Activated CD8-positive, alpha-beta memory T cell treated with anti-CD3 and anti-CD28 coated beads, Interleukin-2, amount 50 U/mL, for 24 hours (primary cell): Measurements from ENCODE around the gene THOC6.

Experiments used
- DNase-seq: peaks from one replicate; pipeline ENCODE4 v3.0.0-alpha.2; 2020; ENCODE audit errors: extremely low read depth

Gene THOC6

DNA sequence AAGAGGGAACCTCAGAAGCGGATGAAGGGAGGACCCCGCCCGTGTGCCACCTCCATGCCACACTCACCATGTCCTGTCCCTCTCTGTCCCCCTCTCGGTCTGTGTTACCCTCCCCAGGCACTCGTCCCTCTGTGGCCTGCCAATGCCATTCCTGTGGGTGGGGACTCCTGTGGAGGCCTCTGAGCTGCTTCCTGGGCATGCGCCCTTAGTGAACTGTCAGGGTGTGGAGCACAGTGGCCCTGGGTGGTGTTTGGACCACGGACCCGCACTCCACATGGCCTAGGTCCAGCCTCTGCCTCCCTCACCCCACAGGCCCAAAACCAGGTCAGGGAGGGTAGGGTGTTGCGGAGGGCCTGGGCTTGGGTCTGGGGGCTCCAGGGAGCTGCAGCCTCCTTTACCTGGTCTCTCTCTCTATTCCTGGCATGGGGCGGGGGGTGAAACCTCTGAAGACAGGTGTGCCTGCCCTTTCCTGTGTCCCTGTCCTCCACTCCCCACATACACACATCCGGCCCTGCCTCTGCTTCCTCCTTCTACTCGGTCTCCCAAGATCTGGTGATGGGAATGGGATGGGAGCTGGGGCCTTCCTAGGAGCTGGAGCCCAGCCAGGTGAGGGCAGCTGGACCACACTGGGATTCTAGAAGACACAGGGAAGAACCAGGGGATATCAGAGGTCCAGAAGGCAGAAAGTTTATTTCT lies 32.1 kb upstream of the THOC6 start:
- no peak for DNase-seq

DNA sequence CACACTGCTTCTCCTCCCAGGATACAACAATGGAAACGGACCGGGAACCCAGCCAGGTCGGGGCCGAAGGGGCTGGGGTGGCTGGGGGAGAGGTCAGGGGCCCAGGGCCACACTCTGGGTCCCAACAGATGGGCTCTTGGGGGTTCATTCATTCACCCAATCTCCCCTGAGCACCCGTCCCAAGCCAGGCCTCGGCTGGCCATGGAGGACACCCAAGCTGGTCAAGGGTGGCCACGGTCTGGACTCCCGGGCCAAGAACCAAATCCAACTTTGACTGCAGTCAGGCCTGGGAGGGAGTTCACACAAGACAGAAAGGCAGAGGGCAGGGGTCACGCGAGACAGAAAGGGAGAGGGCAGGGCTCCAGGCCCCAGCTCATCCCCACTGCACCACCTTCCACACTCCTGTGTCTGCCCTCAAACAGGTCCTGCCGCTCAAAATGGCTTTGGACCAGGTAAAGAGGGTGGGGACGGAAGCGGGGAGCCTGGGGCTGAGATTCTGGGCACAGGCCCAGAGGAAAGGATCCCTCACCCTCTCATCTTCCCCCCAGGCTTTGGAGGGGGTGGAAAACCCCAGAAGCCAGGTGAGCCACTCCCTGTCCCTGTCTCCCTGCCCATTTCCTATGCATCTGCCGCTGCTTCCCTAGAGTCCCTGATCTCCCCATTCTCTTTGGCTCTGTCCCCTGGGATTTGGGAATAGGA lies 31.3 kb upstream of the THOC6 start:
- no peak for DNase-seq

DNA sequence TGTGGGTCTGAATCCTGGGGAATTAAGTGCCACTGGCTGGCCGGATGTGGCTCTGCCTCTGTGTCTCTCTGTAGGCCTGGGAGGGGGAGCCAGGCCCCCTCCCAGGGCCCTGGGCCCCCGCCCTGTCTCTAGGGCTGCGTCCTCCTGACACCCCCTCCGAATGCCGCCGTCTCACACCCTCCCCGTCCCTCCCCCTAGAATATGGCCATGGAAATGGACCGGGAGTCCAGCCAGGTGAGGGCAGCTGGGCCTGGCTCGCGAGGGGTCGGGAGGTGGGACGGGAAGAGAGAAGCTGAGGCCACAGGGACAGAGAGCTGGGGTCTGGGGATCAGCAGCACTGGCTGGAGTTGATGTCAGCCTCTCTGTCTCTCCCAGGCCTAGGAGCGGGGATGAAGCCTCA lies 27.5 kb upstream of the THOC6 start:
- no peak for DNase-seq

DNA sequence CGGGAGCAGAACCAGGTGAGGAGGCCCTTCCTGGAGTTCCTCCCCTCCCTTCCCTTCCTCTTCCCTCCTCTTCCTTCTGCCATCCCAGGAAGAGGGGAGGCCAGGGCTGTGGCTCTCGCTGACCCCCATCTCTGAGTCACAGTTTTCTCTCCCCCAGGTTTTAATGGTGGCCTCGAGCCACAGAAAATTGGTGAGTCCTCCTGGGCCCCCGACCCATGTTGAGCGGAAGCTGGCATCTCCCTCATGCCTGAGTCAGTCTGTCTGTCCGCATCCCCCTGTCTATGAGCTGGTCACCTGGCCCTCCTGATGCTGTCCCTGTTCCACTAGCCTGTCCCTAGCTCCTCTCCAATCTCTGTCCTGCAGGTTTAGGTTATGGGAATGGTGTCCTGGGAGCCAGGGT lies 23.9 kb upstream of the THOC6 start:
- DNase-seq: no peak

DNA sequence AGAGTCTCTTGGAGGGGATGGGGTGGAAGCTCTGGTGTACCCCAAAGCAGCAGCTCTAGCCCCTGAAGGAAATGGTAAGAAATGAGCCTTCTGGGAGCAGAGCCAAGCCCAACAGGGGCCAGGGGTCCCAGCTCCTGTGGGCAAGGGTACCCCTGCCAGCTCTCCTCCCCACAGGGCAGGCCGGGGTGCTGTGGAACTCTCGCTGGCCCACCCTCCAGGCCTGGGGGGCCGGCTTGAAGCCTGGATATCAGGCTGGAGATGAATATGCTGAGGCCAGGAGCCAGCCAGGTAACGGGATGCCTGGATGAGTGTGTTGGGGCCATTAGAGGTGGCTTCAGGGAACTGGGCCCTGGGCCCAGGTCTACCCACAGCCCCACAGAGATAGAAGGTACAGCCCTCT lies 23.3 kb upstream of the THOC6 start:
- DNase-seq: no peak

DNA sequence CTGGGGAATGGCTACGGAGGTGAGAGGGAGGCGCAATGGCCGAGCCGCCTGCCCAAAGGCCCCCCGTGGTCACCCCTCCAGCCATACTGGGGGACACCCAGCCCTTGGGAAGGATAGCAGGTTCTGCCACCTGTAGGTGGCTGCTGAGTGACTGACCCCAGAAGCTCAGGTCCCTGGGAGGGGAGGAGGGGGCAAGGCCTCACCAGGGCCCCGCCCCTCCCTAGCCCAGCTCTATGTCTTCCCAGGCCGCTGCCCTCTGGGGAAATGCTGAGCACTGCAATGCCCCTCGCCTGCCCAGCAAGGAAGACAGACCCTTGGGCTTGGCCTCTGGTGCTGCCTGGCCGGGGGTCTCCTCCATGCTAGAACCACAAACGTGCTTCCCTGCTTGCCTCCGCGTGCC lies 22.5 kb upstream of the THOC6 start:
- DNase-seq: no peak

DNA sequence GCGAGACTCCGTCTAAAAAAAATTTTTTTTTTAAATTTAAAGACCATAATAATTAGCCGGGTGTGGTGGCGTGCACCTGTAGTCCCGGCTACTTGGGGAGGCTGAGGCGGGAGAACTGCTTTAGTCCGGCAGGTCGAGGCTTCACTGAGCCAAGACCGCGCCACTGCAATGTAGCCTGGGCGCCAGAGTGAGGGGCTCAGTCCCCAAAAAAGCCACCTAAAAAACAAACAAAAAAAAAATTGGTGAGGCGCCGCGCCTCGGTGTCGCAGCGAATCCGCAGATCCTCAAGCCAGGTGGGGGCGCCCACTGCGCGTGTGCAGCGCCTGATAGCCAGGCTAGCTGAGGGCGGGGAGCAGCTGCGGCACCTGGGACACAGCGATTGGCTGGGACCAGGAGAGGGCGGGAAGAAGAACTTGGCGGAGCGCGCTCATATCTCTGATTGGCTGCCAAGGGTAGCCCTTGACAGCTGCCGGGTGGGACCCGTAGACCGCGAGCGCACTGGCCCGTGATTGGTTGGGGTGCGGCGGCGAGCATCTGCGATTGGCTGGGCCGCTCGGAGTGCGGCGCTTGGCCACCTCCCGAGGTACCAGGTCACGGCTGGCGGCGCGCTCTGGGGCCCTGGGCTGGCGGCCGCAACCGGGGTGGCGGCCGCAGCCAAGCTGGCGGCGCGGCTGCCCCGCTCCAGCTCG lies 20.1 kb upstream of the THOC6 start:
- peak; percentile 93 for DNase-seq

DNA sequence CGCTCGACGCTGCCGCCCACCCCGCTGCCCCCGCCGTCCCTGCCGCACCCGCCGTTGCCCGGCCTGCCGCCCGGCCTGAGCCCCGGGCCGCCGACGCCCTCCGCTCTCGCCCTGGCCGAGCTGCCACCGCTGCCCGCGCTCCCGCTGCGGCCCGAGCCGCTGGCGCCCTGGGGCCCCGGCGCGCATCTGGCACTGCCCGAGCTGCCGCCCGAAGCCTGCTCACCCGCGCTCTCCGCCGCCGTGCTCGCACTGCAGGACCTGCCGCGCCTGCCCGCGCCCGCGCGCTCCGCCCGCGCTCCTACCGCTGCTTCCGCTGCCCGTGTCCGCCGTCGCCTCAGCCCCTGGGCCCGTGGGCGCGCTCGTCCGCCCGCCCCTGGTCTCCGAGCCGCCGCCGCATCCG lies 19.5 kb upstream of the THOC6 start:
- no peak for DNase-seq

DNA sequence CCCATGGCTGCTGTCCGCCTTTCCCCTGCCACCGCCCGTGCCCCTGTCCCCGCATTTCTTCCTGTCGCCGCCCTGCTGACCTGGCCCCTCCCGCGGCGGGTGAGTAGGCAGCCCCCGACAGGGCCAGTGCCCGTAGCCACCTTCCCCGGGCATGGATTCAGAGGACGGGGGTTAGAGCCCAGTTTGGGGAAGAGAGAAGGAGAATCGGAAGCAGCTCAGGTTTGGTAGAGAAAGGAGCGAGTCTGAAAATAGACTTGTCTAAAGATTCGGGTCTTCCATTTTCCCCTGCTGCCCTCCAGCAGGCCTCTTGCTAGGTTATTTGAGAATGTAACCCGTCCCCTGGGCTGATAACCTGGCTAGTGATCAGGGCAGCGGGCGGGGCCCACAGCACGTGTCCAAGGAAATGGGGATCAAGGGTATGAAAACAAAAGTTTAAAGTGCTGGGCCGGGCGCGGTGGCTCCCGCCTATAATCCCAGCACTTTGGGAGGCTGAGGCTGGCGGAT lies 19.0 kb upstream of the THOC6 start:
- no peak for DNase-seq

DNA sequence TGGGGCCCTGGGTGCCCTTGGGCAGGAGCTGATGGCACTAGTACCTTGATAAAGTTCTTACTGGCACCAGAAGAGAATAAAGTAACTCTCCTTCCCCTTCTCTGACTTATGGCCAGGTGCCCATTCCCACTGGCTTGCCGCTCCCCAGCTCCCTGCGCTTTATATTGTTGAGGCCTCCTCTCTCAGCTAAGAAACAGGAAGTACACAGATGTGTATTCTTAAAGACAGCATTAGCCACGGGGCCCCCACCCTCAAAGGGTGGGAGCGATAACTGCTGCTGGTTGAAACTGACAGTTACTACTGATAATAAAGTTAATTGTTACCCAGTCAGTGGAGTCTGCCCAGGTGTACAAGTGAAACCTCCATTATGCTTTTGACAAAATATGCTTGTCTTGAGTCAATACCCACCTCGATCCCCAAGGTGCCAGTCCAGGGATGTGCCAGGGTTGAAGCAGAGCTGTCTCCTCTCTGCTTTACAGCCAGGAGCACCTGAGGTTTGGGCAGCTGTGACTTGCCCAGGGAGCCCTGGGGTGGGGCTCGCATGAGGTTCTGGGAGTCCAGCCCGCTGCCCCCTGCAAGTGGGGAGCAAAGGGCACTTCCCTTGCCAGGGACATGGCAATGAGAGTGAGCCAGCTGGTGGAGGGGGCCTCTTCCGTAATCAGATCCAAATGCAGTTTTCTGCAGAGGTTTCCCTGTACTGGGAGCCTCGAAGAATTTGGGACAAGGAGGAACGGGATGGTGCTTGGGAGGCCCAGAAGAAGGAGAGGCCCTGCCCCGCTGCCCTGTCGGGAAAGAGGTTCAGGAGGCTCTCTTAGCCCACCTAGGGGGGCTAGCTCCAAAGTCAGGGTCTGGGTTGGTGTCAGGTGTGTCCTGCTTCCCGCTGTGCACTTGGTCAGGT lies 16.5 kb upstream of the THOC6 start:
- no peak for DNase-seq

DNA sequence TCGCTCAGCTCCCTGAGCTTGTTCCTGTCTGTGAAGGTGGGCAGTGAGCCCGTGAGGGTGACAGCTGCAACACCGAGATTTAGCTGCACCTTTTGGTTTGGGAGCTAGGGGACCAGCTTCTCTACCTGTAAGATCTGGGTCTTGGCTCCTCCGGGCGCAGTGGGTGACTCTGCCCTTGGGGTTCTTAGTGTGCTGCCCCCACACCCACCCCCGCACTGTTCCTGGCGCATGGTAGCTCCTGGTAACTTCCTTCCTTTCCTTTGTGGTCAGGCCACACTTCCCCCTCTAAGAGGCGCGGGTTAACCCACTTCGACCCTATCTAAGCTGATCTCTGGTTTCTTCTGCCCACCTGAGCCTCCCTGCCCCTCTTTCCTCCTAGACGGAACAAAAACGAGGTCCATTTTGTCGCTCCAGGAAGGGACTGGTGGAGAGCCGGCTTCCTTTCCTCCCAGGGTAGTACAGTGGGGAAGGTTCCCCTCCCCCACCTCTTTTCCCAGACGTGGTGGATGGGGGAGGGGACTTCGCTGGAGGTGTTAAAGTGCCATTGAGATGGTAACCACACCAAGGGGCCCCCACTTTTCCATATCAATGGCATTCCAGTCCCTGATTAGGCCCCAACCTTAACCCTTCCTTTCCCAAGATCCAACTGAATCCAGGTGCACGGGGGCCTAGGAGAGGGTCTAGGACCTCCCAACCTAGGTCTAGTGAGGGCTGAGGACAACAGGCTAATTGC lies 15.7 kb upstream of the THOC6 start:
- DNase-seq: no peak

DNA sequence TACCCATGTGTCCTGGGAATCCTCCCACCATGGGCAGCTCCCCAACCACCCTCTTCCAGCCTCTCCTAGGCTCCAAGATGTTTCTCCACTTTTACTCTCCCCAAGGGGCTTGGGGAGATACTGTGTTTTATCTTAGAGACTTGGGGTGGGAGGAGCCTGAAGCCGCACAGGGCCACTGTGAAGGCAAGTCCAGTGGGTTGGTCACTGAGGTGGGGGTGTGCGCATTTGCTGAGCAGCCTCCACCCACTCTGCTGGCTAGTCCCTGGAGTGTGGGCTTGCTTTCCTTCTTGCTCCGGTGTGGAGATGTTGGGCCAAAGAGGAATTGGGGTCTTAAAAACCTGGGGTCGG lies 15.2 kb upstream of the THOC6 start:
- no peak for DNase-seq

DNA sequence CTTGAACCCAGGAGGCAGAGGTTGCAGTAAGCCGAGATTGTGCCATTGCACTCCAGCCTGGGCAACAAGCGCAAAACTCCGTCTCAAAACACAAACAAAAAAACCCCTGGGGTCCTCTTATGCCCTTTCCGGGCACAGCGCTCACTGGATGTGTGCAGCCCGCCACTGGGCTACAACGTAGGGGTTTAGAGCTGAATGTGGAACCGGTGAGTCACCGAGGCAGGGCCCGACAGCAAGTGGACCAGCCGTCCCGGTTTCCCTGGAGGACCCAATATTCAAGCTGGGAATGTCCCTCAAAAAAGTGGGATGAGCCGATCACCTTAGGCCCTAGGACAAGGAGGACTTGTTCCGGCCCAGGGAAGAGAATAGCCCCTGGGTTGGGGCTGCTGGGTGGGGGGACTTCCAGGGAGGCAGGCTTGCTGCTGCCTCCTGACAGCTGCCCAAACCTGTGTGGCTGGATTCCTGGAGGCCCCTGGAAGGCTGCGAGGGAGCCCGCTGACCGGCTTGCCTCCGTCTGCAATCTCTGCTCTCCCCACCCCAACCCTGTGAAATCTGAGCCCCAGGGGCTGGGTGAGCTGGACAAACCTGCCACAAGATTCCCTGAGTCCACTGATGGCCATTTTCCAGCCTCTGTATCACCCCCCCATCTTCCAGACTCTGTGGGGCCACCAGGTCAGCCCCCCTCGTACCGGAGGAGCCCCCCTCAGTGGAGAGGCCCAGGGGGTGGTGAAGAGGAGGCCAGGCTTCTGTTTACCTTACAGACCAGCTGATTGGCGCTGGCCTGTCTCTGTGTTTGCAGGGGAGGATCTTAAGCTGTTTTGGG lies 14.1 kb upstream of the THOC6 start:
- DNase-seq: no peak

DNA sequence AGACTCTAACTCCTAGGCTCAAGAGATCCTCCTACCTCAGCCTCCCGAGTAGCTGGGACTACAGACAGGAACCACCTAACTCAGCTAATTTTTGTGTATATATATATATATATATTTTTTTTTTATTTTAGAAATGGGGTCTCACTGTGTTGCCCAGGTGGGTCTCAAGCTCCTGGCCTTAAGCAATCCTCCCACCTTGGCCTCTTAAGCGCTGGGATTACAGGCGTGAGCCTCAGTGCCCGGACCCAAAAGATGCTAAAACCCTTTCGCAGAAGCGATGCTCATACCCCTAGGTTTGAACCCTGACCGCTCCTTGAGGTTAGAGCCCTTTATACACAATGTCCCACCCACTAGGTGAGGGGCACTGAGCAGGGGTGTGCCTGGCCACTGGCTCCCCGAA lies 13.3 kb upstream of the THOC6 start:
- DNase-seq: no peak

DNA sequence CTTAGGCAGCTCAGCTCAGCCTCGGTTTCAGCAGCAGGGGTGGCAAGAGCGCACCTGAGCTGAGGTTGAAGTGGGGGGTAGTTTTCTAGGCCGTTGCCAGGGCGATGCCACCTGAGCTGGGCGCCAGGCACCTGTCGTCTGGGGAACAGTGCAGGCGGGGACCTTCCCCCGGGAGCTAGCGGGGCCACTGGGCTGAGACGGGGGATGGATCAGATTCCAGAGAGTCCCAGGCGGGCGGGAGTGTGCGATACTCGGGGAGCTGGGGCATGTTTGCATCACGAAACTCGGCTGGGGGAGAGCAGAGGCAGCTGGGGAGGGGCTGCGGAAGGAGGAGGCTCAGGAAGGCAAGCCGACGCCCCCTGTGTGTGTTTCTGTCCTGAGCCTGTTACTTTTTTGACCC lies 11.6 kb upstream of the THOC6 start:
- DNase-seq: no peak

DNA sequence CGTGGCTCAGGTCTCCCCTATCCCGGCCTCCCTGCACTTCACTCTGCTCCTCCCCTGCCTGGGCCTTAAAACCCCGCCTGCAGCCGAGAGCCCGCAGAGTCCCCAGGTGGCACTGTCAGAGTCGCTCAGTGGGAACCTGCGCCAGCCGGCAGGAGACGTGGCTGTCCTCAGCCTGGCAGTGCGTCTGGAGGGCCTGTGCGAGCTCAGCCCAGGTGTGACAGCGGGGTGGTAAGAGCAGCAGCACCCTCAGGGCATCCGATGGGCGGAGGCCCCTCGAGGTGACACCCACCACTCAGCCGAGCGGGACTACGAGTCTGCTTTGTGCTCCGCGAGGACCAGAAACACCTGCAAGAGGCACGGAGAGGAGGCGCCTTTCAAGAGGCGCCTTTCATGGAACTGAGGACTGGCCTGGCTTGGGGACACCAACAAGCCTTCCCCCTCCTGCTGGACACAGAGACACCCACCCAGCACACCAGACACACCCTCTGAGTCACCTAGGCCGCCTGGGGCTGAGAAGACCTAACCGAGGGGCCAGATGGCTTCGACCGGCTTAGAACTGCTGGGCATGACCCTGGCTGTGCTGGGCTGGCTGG lies 10.9 kb upstream of the THOC6 start, which contains the start of gene CLDN9:
Gene CLDN9, plus strand, starts transcription at position 96 of the 593 bp plus-strand sequence. Its CDS starts 440 bp downstream, at position 536.
- no peak for DNase-seq

DNA sequence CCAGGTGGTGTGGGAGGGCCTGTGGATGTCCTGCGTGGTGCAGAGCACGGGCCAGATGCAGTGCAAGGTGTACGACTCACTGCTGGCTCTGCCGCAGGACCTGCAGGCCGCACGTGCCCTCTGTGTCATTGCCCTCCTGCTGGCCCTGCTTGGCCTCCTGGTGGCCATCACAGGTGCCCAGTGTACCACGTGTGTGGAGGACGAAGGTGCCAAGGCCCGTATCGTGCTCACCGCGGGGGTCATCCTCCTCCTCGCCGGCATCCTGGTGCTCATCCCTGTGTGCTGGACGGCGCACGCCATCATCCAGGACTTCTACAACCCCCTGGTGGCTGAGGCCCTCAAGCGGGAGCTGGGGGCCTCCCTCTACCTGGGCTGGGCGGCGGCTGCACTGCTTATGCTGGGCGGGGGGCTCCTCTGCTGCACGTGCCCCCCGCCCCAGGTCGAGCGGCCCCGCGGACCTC lies 10.3 kb upstream of the THOC6 start:
- DNase-seq: no peak

DNA sequence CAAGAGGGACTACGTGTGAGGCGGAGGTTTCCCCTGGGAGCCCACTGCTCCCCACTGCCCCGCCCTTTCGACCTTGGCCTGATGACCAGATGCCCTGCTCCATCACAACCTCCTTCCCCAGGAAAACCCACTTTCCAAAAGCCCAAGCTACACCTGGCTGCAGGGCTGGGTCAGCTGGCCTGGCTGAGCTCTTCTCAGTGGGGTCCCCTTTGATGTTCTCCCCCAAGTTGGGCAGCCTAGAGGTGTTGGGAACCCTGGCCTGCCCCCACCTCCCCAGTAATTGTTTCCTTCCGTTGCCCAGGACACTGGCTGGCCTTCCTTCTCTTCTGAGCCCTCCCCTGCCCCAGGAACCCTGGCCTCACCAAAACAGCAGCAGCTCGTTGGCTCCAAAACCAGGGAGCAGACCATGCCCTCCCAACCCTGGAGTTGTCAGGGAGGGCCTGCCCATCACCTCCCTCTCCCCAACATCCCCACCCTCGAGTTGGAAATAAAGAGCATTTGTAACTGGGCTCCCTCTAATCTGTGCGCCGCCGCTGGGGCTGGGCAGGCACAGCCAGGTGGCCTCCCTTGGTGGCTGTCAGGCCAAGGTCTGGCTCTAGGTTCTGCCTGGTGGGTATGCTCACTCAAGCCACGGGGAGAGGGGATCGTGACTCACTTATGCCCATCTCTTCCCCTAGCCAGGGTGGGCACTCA lies 9.7 kb upstream of the THOC6 start:
- DNase-seq: no peak

DNA sequence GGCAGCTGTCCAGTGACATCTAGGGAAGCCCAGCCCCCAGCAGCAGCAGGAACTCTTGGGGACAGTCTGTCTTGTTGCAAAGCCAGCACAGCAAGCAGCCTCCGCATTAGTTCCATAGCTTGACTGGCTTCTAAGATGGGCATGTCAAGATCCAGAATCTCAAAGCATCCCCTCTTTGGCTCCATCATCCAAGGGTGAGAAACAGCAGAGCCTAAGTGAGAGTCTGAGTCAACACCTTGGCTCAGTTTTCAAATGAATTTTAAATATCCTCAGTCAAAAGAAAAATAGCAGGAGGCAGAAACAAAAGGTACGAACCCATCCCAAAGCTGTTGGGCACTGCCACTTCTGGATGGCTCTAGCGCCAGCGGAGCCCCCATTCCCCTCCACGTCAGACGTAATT lies 8.9 kb upstream of the THOC6 start:
- DNase-seq: no peak
